Panc1 (cell line): ENCODE data around the gene AGBL1. TPM values are rescaled to one million over a fixed set of nuclear protein-coding genes. Genes with fewer than 3 reads are reported as not detected.

Source experiments
- ATAC-seq: fragments of 200-7000 bp; cut with Tn5 transposase; 2 replicates; pipeline ENCODE4 v1.9.1; 2020; ENCODE audit warnings: mild to moderate bottlenecking, moderate library complexity
- BruUV-seq: library from RNA; stranded (reverse); fragments of 400-500 nt; replicated peaks from 2 replicates; lab custom pipeline; 2021; lab: Mats Ljungman, UMichigan
- CTCF ChIA-PET: fragments of 300-600 bp; sonication (Branson Sonifier 250); formaldehyde crosslinking; loops from one replicate; lab custom pipeline; 2022; ENCODE audit warnings: antibody characterized with exemption; lab: Charles Lee
- POLR2A ChIA-PET: fragments of 300-600 bp; sonication (Branson Sonifier 250); formaldehyde crosslinking; loops from one replicate; lab custom pipeline; 2022; ENCODE audit warnings: antibody characterized with exemption; lab: Charles Lee
- DNase-seq: peaks from one replicate; pipeline ENCODE4 v3.0.0-alpha.2; 2010; ENCODE audit warnings: low read depth, low spot score
- H3K27ac ChIP-seq: 2 replicates; pipeline ENCODE4 v1.5.1; 2011; ENCODE audit warnings: mild to moderate bottlenecking, low read length, inconsistent platforms
- H3K27me3 ChIP-seq: fragments of 200-500 bp; sonication (Bioruptor generic); 2 replicates; pipeline ENCODE4 v1.6.0; 2014; ENCODE audit warnings: low read length, inconsistent platforms; ENCODE audit not compliant: control insufficient read depth, insufficient read depth
- H3K36me3 ChIP-seq: fragments of 200-500 bp; sonication (Bioruptor generic); 2 replicates; pipeline ENCODE4 v1.5.1; 2014; ENCODE audit warnings: inconsistent platforms, mild to moderate bottlenecking, low read length, moderate library complexity; ENCODE audit not compliant: control insufficient read depth, insufficient read depth
- H3K4me1 ChIP-seq: 2 replicates; pipeline ENCODE4 v1.5.1; 2011; ENCODE audit warnings: inconsistent platforms, mild to moderate bottlenecking, low read length, moderate library complexity; ENCODE audit not compliant: control insufficient read depth, insufficient read depth
- H3K4me3 ChIP-seq, 2 experiments: 2 replicates each; pipeline ENCODE4 v1.5.1; 2011 to 2012; ENCODE audit warnings: low read depth in 2 of 2, low read length in 2 of 2, mild to moderate bottlenecking in 2 of 2, inconsistent platforms in 1 of 2, moderate library complexity in 1 of 2
- H3K9me3 ChIP-seq: fragments of 200-500 bp; sonication (Bioruptor generic); 2 replicates; pipeline ENCODE4 v1.5.1; 2014; ENCODE audit warnings: low read depth, mild to moderate bottlenecking, inconsistent platforms, low read length, moderate library complexity; ENCODE audit not compliant: control insufficient read depth, insufficient read depth
- POLR2AphosphoS5 ChIP-seq: IDR thresholded peaks from 2 replicates; pipeline ENCODE4 v1.6.1; 2012; ENCODE audit warnings: mild to moderate bottlenecking, low read depth, low read length, moderate library complexity
- REST ChIP-seq, 2 experiments: IDR thresholded peaks; 2 replicates each; pipeline ENCODE4 v1.6.1; 2011 to 2012; ENCODE audit warnings: low read depth in 2 of 2, control low read depth in 1 of 2, low read length in 1 of 2, mild to moderate bottlenecking in 1 of 2, moderate library complexity in 1 of 2; ENCODE audit not compliant: insufficient read depth in 1 of 2
- SIN3A ChIP-seq: IDR thresholded peaks from 2 replicates; pipeline ENCODE4 v1.6.1; 2012; ENCODE audit warnings: low read depth, mild to moderate bottlenecking, low read length, moderate library complexity, borderline replicate concordance; ENCODE audit not compliant: insufficient read depth
- TCF7L2 ChIP-seq: IDR thresholded peaks from 2 replicates; pipeline ENCODE4 v1.6.1; 2011; ENCODE audit warnings: mild to moderate bottlenecking, low read depth, low read length, inconsistent platforms
- in situ Hi-C: cut with HindIII; loops from 2 replicates; pipeline ENCODE4 v1.10.0; 2016; ENCODE audit warnings: low sequenced_read_pairs, low pct_unique_long_range_greater_than_20kb
- intact Hi-C: fragments of 100-400 bp; cut with micrococcal nuclease; formaldehyde crosslinking; loops from one replicate; pipeline ENCODE4 v1.10.0; 2022; ENCODE audit not compliant: unreplicated experiment
- total RNA-seq: library from RNA; stranded (reverse); gene quantifications from one replicate; pipeline ENCODE4 v1.2.1, GENCODE V29; 2021; ENCODE audit not compliant: unreplicated experiment
- TF ChIP-seq, protein P1 (sequence below): fragments of 450-650 bp; IDR thresholded peaks from 2 replicates; pipeline ENCODE4 v1.5.1; 2017; ENCODE audit warnings: mild to moderate bottlenecking

AGBL1 gene
- total RNA-seq, 1 experiment from 2014 or later, result not detected

DNA sequence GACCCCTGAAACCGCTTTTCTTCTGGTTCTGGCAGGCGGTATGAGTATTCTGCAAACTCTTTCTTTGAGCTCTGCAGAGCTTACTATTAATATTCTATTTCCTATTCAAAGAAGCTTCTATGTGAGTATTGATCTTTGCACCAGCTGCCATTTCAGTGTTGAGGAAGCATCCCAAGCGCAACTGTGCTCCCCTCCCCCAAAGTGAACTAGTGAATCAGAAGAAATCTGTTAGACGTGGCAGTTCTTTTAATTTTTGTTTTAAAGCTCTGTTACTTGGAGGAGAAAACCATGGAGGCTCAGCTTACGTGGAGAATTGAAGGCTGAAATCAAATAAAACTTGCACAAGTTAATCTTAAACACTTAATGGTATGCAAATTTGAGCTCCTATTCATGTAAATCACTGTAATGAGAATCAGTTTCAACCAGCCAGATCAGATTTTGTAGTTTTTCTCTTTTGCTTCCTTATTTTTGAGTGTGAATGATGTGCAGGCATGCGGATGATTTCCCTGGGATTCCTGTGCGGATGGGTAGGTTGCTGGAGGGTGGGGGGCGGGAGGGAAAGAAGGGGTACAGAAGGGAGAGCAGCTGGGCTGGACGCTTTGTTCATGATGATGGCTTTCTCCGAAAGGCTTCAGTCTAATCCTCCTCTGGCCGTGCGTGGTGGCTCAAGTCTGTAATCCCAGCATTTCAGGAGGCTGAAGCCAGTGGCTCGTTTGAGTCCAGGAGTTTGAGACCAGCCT, 16.1 kb upstream of the AGBL1 start:
- ChIA-PET POLR2A (no interaction called here), CTCF (interaction anchor here (0.5 kb wide), 1 partner anchor 199 kb away, joined by 3 read pairs; no protein-coding TSS in a partner anchor)
- Histone ChIP-seq H3K27ac (no peak overlapping the region), H3K36me3 (no peaks in the 10 kb centered on the region), H3K9me3 (no peaks in the 10 kb centered on the region), H3K4me1 (no peaks in the 10 kb centered on the region), H3K4me3 (no peak overlapping the region), H3K27me3 (peaks cover 14% of the 10 kb centered on the region; the same call in 1 of the 2 replicates)
- no peak for ATAC-seq
- BruUV-seq, result no TSS peak
- no peak for DNase-seq
- intact Hi-C loops, result no loop called here
- in situ Hi-C loops, result no loop called here
- TF ChIP-seq, protein P1, sequence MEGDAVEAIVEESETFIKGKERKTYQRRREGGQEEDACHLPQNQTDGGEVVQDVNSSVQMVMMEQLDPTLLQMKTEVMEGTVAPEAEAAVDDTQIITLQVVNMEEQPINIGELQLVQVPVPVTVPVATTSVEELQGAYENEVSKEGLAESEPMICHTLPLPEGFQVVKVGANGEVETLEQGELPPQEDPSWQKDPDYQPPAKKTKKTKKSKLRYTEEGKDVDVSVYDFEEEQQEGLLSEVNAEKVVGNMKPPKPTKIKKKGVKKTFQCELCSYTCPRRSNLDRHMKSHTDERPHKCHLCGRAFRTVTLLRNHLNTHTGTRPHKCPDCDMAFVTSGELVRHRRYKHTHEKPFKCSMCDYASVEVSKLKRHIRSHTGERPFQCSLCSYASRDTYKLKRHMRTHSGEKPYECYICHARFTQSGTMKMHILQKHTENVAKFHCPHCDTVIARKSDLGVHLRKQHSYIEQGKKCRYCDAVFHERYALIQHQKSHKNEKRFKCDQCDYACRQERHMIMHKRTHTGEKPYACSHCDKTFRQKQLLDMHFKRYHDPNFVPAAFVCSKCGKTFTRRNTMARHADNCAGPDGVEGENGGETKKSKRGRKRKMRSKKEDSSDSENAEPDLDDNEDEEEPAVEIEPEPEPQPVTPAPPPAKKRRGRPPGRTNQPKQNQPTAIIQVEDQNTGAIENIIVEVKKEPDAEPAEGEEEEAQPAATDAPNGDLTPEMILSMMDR, result no peak
- TF ChIP-seq POLR2AphosphoS5 (no peak), TCF7L2 (no peak), REST (IDR thresholded peaks at IDR 0.05; ENCODE audit: insufficient read depth in 1 of 2, low read depth in 2 of 2, low read length in 1 of 2) (no peak), SIN3A (no peak)

GRCh38 chr15:86064326-86064725, 15.3 kb upstream of the AGBL1 start:
- H3K4me3 ChIP-seq, result no peak overlapping the region
- ATAC-seq (no peak), DNase-seq (no peak)
- no TSS peak for BruUV-seq
- TF ChIP-seq POLR2AphosphoS5 (no peak), SIN3A (no peak), TCF7L2 (no peak), REST (IDR thresholded peaks at IDR 0.05; ENCODE audit: insufficient read depth in 1 of 2, low read depth in 2 of 2, low read length in 1 of 2) (no peak)
- TF ChIP-seq, protein P1, result no peak
- peaks cover 14% of the 10 kb centered on the region; the same call in 1 of the 2 replicates for H3K27me3 ChIP-seq
- H3K4me1 ChIP-seq, result no peaks in the 10 kb centered on the region
- no peaks in the 10 kb centered on the region for H3K36me3 ChIP-seq
- intact Hi-C loops, result no loop called here
- H3K9me3 ChIP-seq, result no peaks in the 10 kb centered on the region
- in situ Hi-C loops, result no loop called here
- no peak overlapping the region for H3K27ac ChIP-seq
- POLR2A ChIA-PET, result no interaction called here
- CTCF ChIA-PET, result no interaction called here
